PFSK-1 (cell line): ENCODE measurements around the gene XBP1.

Source experiments
- FOXP2 ChIP-seq: optimal IDR thresholded peaks from 2 replicates; pipeline ENCODE3; 2011; ENCODE audit warnings: borderline replicate concordance, control low read depth, inconsistent platforms; ENCODE audit not compliant: insufficient read depth; ENCODE audit errors: extremely low read length, extremely low read depth
- POLR2AphosphoS5 ChIP-seq: IDR thresholded peaks from 2 replicates; pipeline ENCODE4 v1.6.1; 2012; ENCODE audit warnings: low read depth, mild to moderate bottlenecking, control low read depth, low read length, moderate library complexity
- REST ChIP-seq, 2 experiments: IDR thresholded peaks; 2 replicates each; pipeline versions ENCODE4 v1.6.1 to v1.8.0; 2011 to 2012; ENCODE audit warnings: low read depth in 2 of 2, low read length in 2 of 2, control low read depth in 1 of 2, inconsistent platforms in 1 of 2, mild to moderate bottlenecking in 1 of 2, moderate library complexity in 1 of 2; ENCODE audit not compliant: insufficient read depth in 1 of 2
- SIN3A ChIP-seq: IDR thresholded peaks from 2 replicates; pipeline ENCODE4 v1.6.1; 2012; ENCODE audit warnings: mild to moderate bottlenecking, low read length, moderate library complexity, borderline replicate concordance; ENCODE audit not compliant: insufficient read depth
- TAF1 ChIP-seq: IDR thresholded peaks from 2 replicates; pipeline ENCODE4 v1.6.1; 2012; ENCODE audit warnings: low read length, control low read depth, borderline replicate concordance; ENCODE audit not compliant: insufficient read depth

The XBP1 gene

DNA sequence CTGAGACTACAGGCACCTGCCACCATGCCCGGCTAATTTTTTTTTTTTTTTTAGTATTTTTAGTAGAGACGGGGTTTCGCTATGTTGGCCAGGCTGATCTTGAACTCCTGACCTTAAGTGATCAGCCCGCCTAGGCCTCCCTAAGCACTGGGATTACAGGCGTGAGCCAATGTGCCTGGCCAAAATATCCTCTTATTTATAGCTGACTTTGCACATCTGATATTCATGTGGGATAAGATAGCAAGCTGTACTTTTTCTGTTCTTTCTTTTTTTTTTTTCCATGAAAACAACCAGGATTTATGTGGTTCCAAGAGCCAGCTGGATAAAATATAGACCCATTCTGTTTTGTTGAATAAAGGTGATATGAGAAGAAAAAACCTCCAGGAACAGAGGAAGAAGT lies 12.1 kb upstream of the XBP1 start:
- TF ChIP-seq FOXP2 (no peak), SIN3A (no peak)

- no peak for TF ChIP-seq TAF1
- TF ChIP-seq SIN3A = no peak
- TF ChIP-seq POLR2AphosphoS5 = no peak
- no peak for TF ChIP-seq FOXP2
- TF ChIP-seq REST (IDR thresholded peaks at IDR 0.05; ENCODE audit: insufficient read depth in 1 of 2, low read depth in 2 of 2, low read length in 2 of 2) = no peak
Observed at GRCh38 chr22:28810821-28811491, 10.6 kb upstream of the XBP1 start.

DNA sequence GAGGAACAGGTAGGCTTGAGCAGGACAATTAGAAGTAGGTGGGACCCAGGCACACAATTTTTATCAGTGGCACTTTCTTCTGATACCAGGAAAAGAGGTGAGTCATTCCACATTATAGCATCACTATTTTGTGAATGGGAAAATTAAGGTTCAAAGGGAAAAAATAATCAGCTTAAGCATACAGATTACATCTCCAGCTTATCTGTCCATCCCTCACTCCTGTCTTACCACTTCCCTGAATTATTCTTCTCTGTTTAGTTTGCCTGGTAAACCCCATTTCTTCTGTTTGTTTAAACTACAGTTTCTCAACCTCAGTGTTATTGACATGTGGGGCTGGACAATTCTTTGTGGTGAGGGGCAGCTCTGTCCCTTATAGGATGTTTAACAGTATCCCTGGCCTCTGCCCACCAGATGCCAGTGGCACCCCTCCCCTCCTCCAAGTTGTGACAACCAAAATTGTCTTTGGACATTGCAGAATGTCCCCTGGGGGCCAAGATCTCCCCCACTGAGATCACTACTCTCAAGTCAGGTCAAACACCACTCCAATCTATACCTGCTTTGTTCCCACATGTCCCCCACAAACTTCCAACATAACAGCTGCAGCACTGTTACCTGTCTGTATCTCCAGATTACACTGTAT lies 8.5 kb upstream of the XBP1 start:
- TF ChIP-seq POLR2AphosphoS5 = no peak
- TF ChIP-seq FOXP2 = no peak
- TF ChIP-seq TAF1 = no peak

DNA sequence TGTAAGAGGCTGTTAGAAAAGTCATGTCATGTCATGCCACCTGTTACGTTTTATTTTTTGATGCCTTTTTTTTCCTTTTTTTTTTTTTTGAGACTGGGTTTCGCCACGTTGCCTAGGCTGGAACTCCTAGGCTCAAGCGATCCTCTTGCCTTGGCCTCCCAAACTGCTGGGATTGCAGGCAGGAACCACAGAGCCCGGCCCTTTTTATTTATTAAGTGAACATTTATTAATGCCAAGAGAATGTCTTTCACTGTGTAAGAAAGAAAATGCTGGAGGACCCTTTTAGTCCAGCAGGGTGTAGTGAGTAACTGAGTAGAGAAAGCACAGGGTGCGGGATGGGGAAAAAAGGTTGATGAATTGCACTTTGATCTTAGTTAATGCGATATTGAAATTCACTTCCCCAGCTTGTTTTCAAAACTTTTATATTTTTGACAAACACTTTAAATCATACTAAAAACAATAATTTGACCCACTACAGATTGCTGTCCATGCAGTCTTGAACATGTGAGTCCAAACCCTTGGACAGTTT lies 2.3 kb upstream of the XBP1 start:
- no peak for TF ChIP-seq SIN3A
- TF ChIP-seq TAF1 = no peak
- TF ChIP-seq FOXP2 = no peak
- no peak for TF ChIP-seq REST (IDR thresholded peaks at IDR 0.05; ENCODE audit: insufficient read depth in 1 of 2, low read depth in 2 of 2, low read length in 2 of 2)
- no peak for TF ChIP-seq POLR2AphosphoS5

- no peak for TF ChIP-seq POLR2AphosphoS5
- no peak for TF ChIP-seq FOXP2
- TF ChIP-seq TAF1 = no peak
- no peak for TF ChIP-seq SIN3A
- no peak for TF ChIP-seq REST (IDR thresholded peaks at IDR 0.05; ENCODE audit: insufficient read depth in 1 of 2, low read depth in 2 of 2, low read length in 2 of 2)
Observed at GRCh38 chr22:28801845-28802594, 1.7 kb upstream of the XBP1 start.
